ENCODE measurements around the gene EPHA1. TPM values are rescaled to one million over a fixed set of nuclear protein-coding genes. Genes with fewer than 3 reads are reported as not detected.
A peak's percentile ranks its signal among the peaks of the same experiment; 100 is the strongest.

Gene EPHA1
- total and polyA plus RNA-seq, 2 of the 4 experiments (the other 2 are of a cell fraction), result 0.10 TPM; not detected in 1

DNA sequence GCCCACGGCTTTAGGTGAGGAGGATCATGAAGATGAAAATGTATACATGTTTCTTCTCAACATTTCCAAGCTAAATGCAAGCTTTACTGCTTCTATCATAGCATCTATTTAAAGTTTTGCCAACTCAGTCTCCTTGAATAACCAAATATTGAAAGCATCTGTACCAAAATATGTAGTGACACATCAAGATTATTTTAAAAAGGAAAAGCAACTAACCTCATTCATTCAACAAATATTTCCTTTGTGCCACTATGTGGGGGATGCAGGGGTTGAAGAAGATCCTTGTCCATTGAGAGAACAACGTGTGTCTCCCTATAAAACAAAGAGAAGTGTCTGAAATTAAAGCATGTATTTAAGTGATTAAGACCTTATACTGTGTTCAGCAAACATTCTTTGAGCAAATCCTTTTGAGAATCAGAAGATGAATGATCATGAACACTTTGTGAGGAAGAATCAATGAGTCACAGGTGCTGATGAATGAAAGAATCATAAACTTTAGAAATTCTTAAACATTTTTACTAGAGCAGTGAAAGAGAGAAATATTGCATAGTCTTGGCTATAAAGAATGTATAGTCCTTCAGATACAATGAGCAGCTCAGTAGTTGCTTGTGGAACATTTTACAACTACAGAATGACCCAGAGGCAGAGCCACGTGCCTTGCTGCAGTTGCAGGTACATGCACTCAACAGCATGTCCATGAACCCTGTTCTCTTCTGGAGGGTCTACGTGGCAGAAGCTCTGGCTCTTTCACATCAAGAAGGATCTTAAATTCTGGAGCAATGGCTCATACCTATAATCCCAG is 48.5 kb upstream of the EPHA1 start:
- Histone ChIP-seq H3K4me3 (ENCODE audit: insufficient read depth, low read depth, low read length) (no peak overlapping the region), H3K9me1 (ENCODE audit: insufficient read depth, low read length) (peaks cover 10% of the 10 kb centered on the region), H3K79me1 (ENCODE audit: low read depth in 1 of 2, low read length in 2 of 2) (no peaks in the 10 kb centered on the region), H2BK5ac (ENCODE audit: low read depth, low read length, poor library complexity, severe bottlenecking) (peak overlapping the region; percentile 89), H3K4me1 (ENCODE audit: control insufficient read depth, insufficient read depth, low read length) (peaks cover 16% of the 10 kb centered on the region), H2BK20ac (ENCODE audit: low read depth, low read length) (peak overlapping the region; percentile 77), H3K4me2 (ENCODE audit: low read depth, low read length) (peak overlapping the region; percentile 78), H4K91ac (ENCODE audit: insufficient read depth, low read depth, low read length) (peak overlapping the region; percentile 62), H2BK15ac (ENCODE audit: low read depth, low read length) (peak overlapping the region; percentile 69), H4K8ac (ENCODE audit: low read depth in 2 of 2, low read length in 2 of 2) (peak overlapping the region; percentile 78 to 79; a peak in 3 of 4 replicates), H3K9ac (ENCODE audit: low read depth, low read length) (no peak overlapping the region), H2AFZ (replicated peaks; ENCODE audit: low read length, poor library complexity) (peak overlapping the region; percentile 67), H3K36me3 (ENCODE audit: control insufficient read depth, insufficient read depth, low read length) (no peaks in the 10 kb centered on the region), H3K14ac (replicated peaks; ENCODE audit: low read depth, low read length) (peak overlapping the region; percentile 85), H4K20me1 (ENCODE audit: insufficient read depth, low read length) (no peaks in the 10 kb centered on the region; the same call in 1 of the 2 replicates), H2BK120ac (ENCODE audit: low read depth, low read length) (peak overlapping the region; percentile 92), H2AK5ac (ENCODE audit: low read depth, low read length) (peak overlapping the region; percentile 95), H4K5ac (ENCODE audit: low read depth, low read length) (peak overlapping the region; percentile 52; the same call in 1 of the 2 replicates), H3K18ac (ENCODE audit: low read depth, low read length) (peak overlapping the region; percentile 94), H3K56ac (ENCODE audit: extremely low read depth, insufficient read depth, low read length) (peak overlapping the region; percentile 38), H2AK9ac (replicated peaks; ENCODE audit: low read depth, low read length, poor library complexity) (peak overlapping the region; percentile 7), H3K27me3 (ENCODE audit: control insufficient read depth, insufficient read depth, low read length) (no peaks in the 10 kb centered on the region), H3K23ac (ENCODE audit: low read depth, low read length) (0 out of 2 replicates have a peak overlapping the region, but pooled peaks have one; percentile 70), H3K4ac (ENCODE audit: low read depth, low read length) (peak overlapping the region; percentile 80), H3K9me3 (ENCODE audit: control insufficient read depth, insufficient read depth, low read length) (no peaks in the 10 kb centered on the region; the same call in 1 of the 2 replicates), H3K27ac (ENCODE audit: insufficient read depth, low read length) (peak overlapping the region; percentile 81)
- ChIA-PET POLR2A (ENCODE audit: unreplicated experiment) (no interaction called here), CTCF (interaction anchor here (1.4 kb wide), 1 partner anchor 33 kb away, joined by 3 read pairs; no protein-coding TSS in a partner anchor)
- TF ChIP-seq MAFK (IDR thresholded peaks at IDR 0.05; ENCODE audit: low read depth, low read length), result peak; percentile 51
- no peak for TF ChIP-seq FOS (IDR thresholded peaks at IDR 0.05; ENCODE audit: low read depth, low read length)
- TF ChIP-seq SMC3 (IDR thresholded peaks at IDR 0.05; ENCODE audit: low read depth, low read length), result no peak
- no peak for TF ChIP-seq CEBPB (IDR thresholded peaks at IDR 0.05; ENCODE audit: low read depth, low read length)
- whole genome bisulfite sequencing, 2 experiments (ENCODE audit: extremely low coverage in 2 of 2, insufficient read length in 1 of 2), result no CpG with 5 or more reads among the region's 4 CpGs
- in situ Hi-C loops (cut with MboI; ENCODE audit: low sequenced_read_pairs), result no loop called here
- BruUV-seq (replicated peaks), result no TSS peak
- dilution Hi-C loops (cut with HindIII; ENCODE audit: low sequenced_read_pairs, unreplicated experiment), result no loop called here
- ATAC-seq (ENCODE audit: low read depth) (peak; percentile 69), DNase-seq (peak; percentile 67)
- intact Hi-C loops (cut with micrococcal nuclease), result loop anchor here (2.0 kb wide), 1 partner anchor 26 kb away; no protein-coding TSS in a partner anchor

All from IMR-90 (cell line).